Hematopoietic multipotent progenitor cell treated with erythropoietin and hydrocortisone succinate and interleukin-3 and kit ligand, for 8 days (in vitro differentiated cells): ENCODE measurements around the gene CRTC1.

Experiments used
- DNase-seq: peaks from one replicate; pipeline ENCODE4 v3.0.0-alpha.2; 2015

Gene CRTC1

GRCh38 chr19:18772620-18773587 lies 89.4 kb downstream of the CRTC1 start:
- DNase-seq = no peak

- DNase-seq = no peak
Measured at GRCh38 chr19:18773682-18774081, 90.2 kb downstream of the CRTC1 start.

- no peak for DNase-seq
Measured at GRCh38 chr19:18774107-18774506, 90.6 kb downstream of the CRTC1 start.

DNA sequence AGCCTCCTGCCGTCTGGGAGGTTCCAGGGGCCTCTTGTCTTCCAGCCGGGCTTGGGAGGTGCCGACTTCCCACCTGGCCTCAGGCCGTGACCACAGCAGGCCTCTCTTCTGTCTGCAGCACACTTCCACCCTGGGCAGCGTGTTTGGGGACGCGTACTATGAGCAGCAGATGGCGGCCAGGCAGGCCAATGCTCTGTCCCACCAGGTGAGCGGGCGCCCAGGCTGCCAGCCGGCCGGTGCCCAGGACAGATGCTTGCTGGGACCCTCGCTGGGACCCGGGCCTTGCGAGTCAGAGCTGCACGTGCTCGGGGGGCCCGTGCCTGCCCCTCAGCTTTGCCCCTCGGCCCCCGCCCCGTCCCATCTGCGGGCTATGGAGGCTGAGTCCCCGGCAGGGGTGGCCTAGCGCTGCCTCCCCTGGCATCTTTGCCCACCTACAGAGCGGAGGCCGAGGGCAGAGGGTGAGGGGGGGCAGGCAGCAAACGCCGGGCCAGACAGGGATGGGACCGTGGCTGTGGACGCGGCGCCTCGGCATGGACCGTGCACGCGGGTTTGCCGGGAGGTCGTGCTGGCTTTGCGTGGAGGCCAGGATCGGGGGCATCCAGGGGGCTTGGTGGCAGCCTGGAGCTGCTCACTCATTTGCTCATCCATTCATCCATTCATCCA lies 91.4 kb downstream of the CRTC1 start:
- no peak for DNase-seq

DNA sequence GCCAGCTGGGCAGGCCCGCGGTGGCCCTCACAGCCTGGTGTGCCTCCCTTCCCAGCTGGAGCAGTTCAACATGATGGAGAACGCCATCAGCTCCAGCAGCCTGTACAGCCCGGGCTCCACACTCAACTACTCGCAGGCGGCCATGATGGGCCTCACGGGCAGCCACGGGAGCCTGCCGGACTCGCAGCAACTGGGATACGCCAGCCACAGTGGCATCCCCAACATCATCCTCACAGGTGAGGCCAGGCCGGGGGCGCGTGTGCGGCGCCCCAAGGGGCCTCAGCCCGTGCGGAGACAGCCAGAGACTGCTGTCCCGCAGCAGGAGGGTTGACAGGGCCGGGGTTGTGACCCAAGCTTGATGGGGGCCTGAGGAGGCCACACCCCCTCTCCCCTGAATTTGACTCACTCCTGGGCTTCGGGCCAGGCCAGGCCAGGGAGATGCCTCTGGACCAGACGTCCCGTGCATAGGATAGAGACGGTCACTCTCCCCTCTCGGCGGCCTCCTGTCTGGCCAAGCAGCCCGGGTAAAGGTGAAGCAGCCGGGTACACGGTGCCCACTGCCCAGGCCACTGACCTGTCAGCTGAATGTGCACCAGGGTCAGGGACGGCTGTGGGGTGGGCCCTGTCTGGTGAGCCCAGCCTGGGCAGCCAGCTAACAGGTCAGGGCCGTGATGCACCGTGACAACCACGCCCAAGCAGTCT lies 92.3 kb downstream of the CRTC1 start:
- no peak for DNase-seq

GRCh38 chr19:18776288-18776594 lies 92.8 kb downstream of the CRTC1 start:
- DNase-seq = no peak

DNA sequence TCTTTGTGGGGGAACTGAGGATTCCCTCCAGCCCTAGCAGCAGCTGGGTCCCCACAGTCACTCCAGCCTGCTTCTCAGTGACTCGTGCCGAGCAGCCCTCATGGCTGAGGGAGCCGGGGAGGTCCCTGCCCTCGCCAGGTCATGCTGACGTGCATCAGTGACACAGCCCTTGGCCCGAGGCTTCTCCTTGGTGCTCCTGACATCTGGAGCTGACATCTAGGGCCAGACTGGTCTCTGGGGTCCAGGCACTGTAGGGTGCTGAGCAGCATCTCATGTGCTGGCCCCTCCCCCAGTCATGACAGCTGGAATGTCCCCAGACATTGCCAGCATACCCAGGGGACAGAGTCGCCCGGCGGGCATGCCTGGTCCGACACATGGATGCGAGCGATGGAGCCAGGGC lies 93.3 kb downstream of the CRTC1 start:
- no peak for DNase-seq

- DNase-seq = no peak
Measured at GRCh38 chr19:18777301-18778075, 94.0 kb downstream of the CRTC1 start.

DNA sequence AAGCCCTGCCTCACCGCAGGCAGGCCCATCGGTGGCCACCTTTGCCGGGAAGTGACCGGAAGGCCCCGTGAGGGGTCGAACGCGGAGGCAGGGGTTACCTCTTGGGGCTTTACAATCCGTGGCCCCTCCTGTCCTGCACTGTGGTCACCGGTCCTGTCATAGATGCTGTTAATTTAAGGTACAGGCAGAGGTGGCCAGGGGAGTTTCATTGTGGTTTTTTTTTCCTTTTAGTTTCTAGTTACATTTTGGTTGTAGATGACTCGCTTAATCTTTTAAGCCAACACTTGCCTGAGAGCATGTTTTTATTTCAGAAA lies 94.6 kb downstream of the CRTC1 start:
- DNase-seq = no peak

DNA sequence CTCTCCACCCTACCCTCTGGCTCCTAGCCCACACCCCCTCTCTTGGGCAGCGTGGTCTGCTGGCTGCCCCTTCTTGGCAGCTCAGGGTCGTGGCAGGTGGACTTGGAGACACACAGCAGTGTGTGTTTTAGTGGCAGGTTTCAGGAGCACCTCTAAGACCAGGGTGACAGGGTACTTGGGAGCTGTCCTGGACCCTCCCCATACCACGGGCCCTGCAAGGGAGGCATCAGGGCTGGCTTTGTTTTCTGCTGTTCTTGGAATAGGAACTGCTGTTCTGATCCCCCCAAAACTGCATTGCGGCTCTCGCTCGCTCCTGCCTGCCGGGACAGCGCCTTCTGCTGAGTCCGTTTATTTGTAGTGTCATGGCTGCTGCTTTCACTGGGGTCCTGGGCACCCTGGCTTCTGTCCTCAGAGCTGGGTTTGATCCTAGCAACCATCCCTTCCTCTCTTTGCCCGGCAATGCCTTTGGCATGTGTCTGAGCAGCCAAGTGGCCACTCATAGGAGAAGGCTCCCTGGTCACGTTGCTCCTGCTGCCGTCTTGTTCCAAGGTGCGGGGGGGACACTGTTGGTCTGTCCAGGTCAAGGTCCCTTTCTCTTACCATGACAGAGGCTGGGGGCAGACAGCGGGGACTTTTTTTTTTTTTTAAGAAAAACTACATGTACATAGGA lies 95.5 kb downstream of the CRTC1 start:
- DNase-seq = no peak

GRCh38 chr19:18780081-18780480 lies 96.6 kb downstream of the CRTC1 start:
- no peak for DNase-seq

- no peak for DNase-seq
Measured at GRCh38 chr19:18780631-18781030, 97.2 kb downstream of the CRTC1 start.

- no peak for DNase-seq
Measured at GRCh38 chr19:18781047-18781600, 97.6 kb downstream of the CRTC1 start.

DNA sequence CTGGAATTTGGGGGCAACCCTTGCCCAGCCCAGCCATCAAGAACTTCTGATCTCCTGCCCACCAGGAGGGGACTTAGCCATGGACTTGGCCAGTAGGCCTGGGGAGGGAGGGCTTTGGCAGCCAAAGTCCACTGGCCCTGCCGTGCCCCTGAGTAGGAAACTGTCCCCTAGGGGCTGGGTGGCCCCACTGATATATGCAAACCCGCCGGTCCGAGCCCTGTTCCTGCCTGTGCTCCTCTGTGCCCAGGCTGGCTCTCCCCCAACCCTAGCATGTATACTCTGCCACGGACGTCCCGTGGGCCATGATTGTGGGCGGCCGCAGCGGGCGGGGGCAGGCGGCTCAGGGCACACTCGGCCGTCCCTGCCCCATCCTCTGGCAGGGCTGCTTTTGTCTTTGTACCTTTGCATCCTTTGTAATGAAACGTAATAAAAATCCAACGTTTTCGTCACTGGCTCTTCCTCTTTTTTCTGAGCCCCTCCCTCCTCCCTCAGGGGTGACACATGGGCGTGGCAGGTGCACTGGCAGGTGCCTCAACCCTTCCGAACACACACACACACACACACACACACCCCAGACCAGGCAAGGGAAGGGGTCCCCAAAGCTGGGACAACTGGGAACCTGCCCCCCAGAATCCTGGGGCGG lies 98.5 kb downstream of the CRTC1 start:
- no peak for DNase-seq

GRCh38 chr19:18782559-18783225 lies 99.2 kb downstream of the CRTC1 start:
- no peak for DNase-seq

GRCh38 chr19:18783958-18784785 lies 100.7 kb downstream of the CRTC1 start:
- no peak for DNase-seq

GRCh38 chr19:18784786-18785120 lies 101.3 kb downstream of the CRTC1 start:
- DNase-seq = no peak

GRCh38 chr19:18785179-18786124 lies 102.0 kb downstream of the CRTC1 start:
- DNase-seq = peak; percentile 76
